ENCODE measurements around the gene RSU1. TPM values are rescaled to one million over a fixed set of nuclear protein-coding genes. Genes with fewer than 3 reads are reported as not detected.
A peak's percentile ranks its signal among the peaks of the same experiment; 100 is the strongest.

Gene RSU1
- total RNA-seq, 1 experiment from 2014 or later, result 64.9 TPM

- no peaks in the 10 kb centered on the region for H3K36me3 ChIP-seq (replicated peaks; ENCODE audit: control insufficient read depth, insufficient read depth, low read length)
- H3K4me3 ChIP-seq (ENCODE audit: insufficient read depth, low read depth, low read length), result no peak overlapping the region
- no peak for DNase-seq
- no peaks in the 10 kb centered on the region for H3K27me3 ChIP-seq (ENCODE audit: control insufficient read depth, insufficient read depth, low read length)
Observed at GRCh38 chr10:16812676-16813075, 4.5 kb downstream of the RSU1 start.

GRCh38 chr10:16811765-16812164 lies 5.5 kb downstream of the RSU1 start:
- no peaks in the 10 kb centered on the region for H3K36me3 ChIP-seq (replicated peaks; ENCODE audit: control insufficient read depth, insufficient read depth, low read length)
- no peaks in the 10 kb centered on the region for H3K27me3 ChIP-seq (ENCODE audit: control insufficient read depth, insufficient read depth, low read length)
- no peak overlapping the region for H3K4me3 ChIP-seq (ENCODE audit: insufficient read depth, low read depth, low read length)
- no peak for DNase-seq

GRCh38 chr10:16811292-16811691 lies 5.9 kb downstream of the RSU1 start:
- Histone ChIP-seq H3K36me3 (replicated peaks; ENCODE audit: control insufficient read depth, insufficient read depth, low read length) (no peaks in the 10 kb centered on the region), H3K4me3 (ENCODE audit: insufficient read depth, low read depth, low read length) (no peak overlapping the region), H3K27me3 (ENCODE audit: control insufficient read depth, insufficient read depth, low read length) (no peaks in the 10 kb centered on the region)
- DNase-seq, result no peak

GRCh38 chr10:16809074-16809718 lies 8.0 kb downstream of the RSU1 start:
- no peak overlapping the region for H3K4me3 ChIP-seq (ENCODE audit: insufficient read depth, low read depth, low read length)
- no peaks in the 10 kb centered on the region for H3K36me3 ChIP-seq (replicated peaks; ENCODE audit: control insufficient read depth, insufficient read depth, low read length)
- no peaks in the 10 kb centered on the region for H3K27me3 ChIP-seq (ENCODE audit: control insufficient read depth, insufficient read depth, low read length)
- DNase-seq, result peak; percentile 76

GRCh38 chr10:16804123-16804522 lies 13.1 kb downstream of the RSU1 start:
- Histone ChIP-seq H3K4me3 (ENCODE audit: insufficient read depth, low read depth, low read length) (no peak overlapping the region), H3K27me3 (ENCODE audit: control insufficient read depth, insufficient read depth, low read length) (no peaks in the 10 kb centered on the region), H3K36me3 (replicated peaks; ENCODE audit: control insufficient read depth, insufficient read depth, low read length) (no peaks in the 10 kb centered on the region)
- no peak for DNase-seq

GRCh38 chr10:16803464-16803863 lies 13.8 kb downstream of the RSU1 start:
- no peak overlapping the region for H3K4me3 ChIP-seq (ENCODE audit: insufficient read depth, low read depth, low read length)
- H3K36me3 ChIP-seq (replicated peaks; ENCODE audit: control insufficient read depth, insufficient read depth, low read length), result no peaks in the 10 kb centered on the region
- H3K27me3 ChIP-seq (ENCODE audit: control insufficient read depth, insufficient read depth, low read length), result no peaks in the 10 kb centered on the region
- DNase-seq, result no peak

- H3K27me3 ChIP-seq (ENCODE audit: control insufficient read depth, insufficient read depth, low read length), result no peaks in the 10 kb centered on the region
- H3K36me3 ChIP-seq (replicated peaks; ENCODE audit: control insufficient read depth, insufficient read depth, low read length), result no peaks in the 10 kb centered on the region
- no peak overlapping the region for H3K4me3 ChIP-seq (ENCODE audit: insufficient read depth, low read depth, low read length)
- no peak for DNase-seq
Observed at GRCh38 chr10:16799621-16800020, 17.6 kb downstream of the RSU1 start.

GRCh38 chr10:16798571-16798970 lies 18.7 kb downstream of the RSU1 start:
- H3K27me3 ChIP-seq (ENCODE audit: control insufficient read depth, insufficient read depth, low read length), result no peaks in the 10 kb centered on the region

GRCh38 chr10:16795410-16796073 lies 21.7 kb downstream of the RSU1 start:
- DNase-seq, result no peak
- H3K4me3 ChIP-seq (ENCODE audit: insufficient read depth, low read depth, low read length), result no peak overlapping the region
- no peaks in the 10 kb centered on the region for H3K36me3 ChIP-seq (replicated peaks; ENCODE audit: control insufficient read depth, insufficient read depth, low read length)
- H3K27me3 ChIP-seq (ENCODE audit: control insufficient read depth, insufficient read depth, low read length), result no peaks in the 10 kb centered on the region

More at GRCh38 chr10:16798571-16798970, 18.7 kb downstream of the RSU1 start:
- no peak for DNase-seq
- H3K36me3 ChIP-seq (replicated peaks; ENCODE audit: control insufficient read depth, insufficient read depth, low read length), result no peaks in the 10 kb centered on the region
- H3K4me3 ChIP-seq (ENCODE audit: insufficient read depth, low read depth, low read length), result no peak overlapping the region

GRCh38 chr10:16794005-16794404 lies 23.2 kb downstream of the RSU1 start:
- no peak for DNase-seq
- H3K36me3 ChIP-seq (replicated peaks; ENCODE audit: control insufficient read depth, insufficient read depth, low read length), result no peaks in the 10 kb centered on the region

GRCh38 chr10:16792675-16793074 lies 24.5 kb downstream of the RSU1 start:
- DNase-seq, result no peak
- H3K36me3 ChIP-seq (replicated peaks; ENCODE audit: control insufficient read depth, insufficient read depth, low read length), result no peaks in the 10 kb centered on the region
- H3K27me3 ChIP-seq (ENCODE audit: control insufficient read depth, insufficient read depth, low read length), result no peaks in the 10 kb centered on the region

More at GRCh38 chr10:16794005-16794404, 23.2 kb downstream of the RSU1 start:
- Histone ChIP-seq H3K4me3 (ENCODE audit: insufficient read depth, low read depth, low read length) (no peak overlapping the region), H3K27me3 (ENCODE audit: control insufficient read depth, insufficient read depth, low read length) (no peaks in the 10 kb centered on the region)

GRCh38 chr10:16789765-16790164 lies 27.5 kb downstream of the RSU1 start:
- Histone ChIP-seq H3K36me3 (replicated peaks; ENCODE audit: control insufficient read depth, insufficient read depth, low read length) (no peaks in the 10 kb centered on the region), H3K27me3 (ENCODE audit: control insufficient read depth, insufficient read depth, low read length) (no peaks in the 10 kb centered on the region), H3K4me3 (ENCODE audit: insufficient read depth, low read depth, low read length) (no peak overlapping the region)
- DNase-seq, result no peak

More at GRCh38 chr10:16792675-16793074, 24.5 kb downstream of the RSU1 start:
- no peak overlapping the region for H3K4me3 ChIP-seq (ENCODE audit: insufficient read depth, low read depth, low read length)

GRCh38 chr10:16789261-16789660 lies 28.0 kb downstream of the RSU1 start:
- no peak for DNase-seq
- Histone ChIP-seq H3K27me3 (ENCODE audit: control insufficient read depth, insufficient read depth, low read length) (no peaks in the 10 kb centered on the region), H3K36me3 (replicated peaks; ENCODE audit: control insufficient read depth, insufficient read depth, low read length) (no peaks in the 10 kb centered on the region), H3K4me3 (ENCODE audit: insufficient read depth, low read depth, low read length) (no peak overlapping the region)

GRCh38 chr10:16788778-16789177 lies 28.4 kb downstream of the RSU1 start:
- Histone ChIP-seq H3K27me3 (ENCODE audit: control insufficient read depth, insufficient read depth, low read length) (no peaks in the 10 kb centered on the region), H3K4me3 (ENCODE audit: insufficient read depth, low read depth, low read length) (no peak overlapping the region)
- DNase-seq, result no peak

GRCh38 chr10:16788125-16788524 lies 29.1 kb downstream of the RSU1 start:
- no peak for DNase-seq
- Histone ChIP-seq H3K36me3 (replicated peaks; ENCODE audit: control insufficient read depth, insufficient read depth, low read length) (no peaks in the 10 kb centered on the region), H3K4me3 (ENCODE audit: insufficient read depth, low read depth, low read length) (no peak overlapping the region), H3K27me3 (ENCODE audit: control insufficient read depth, insufficient read depth, low read length) (no peaks in the 10 kb centered on the region)

More at GRCh38 chr10:16788778-16789177, 28.4 kb downstream of the RSU1 start:
- no peaks in the 10 kb centered on the region for H3K36me3 ChIP-seq (replicated peaks; ENCODE audit: control insufficient read depth, insufficient read depth, low read length)
